ENCODE data around the gene WBP2. TPM values are rescaled to one million over a fixed set of nuclear protein-coding genes. Genes with fewer than 3 reads are reported as not detected.

Gene WBP2
- total RNA-seq, 1 donor, result 26.8 TPM

GRCh38 chr17:75849279-75849646 lies 5.9 kb downstream of the WBP2 start:
- no peak overlapping the region for H3K4me3 ChIP-seq (ENCODE audit: low read depth, low read length)
- DNase-seq (ENCODE audit: low read depth), result no peak
- no peak for TF ChIP-seq CTCF (IDR thresholded peaks at IDR 0.05; ENCODE audit: insufficient read depth, low read depth, low read length)

DNA sequence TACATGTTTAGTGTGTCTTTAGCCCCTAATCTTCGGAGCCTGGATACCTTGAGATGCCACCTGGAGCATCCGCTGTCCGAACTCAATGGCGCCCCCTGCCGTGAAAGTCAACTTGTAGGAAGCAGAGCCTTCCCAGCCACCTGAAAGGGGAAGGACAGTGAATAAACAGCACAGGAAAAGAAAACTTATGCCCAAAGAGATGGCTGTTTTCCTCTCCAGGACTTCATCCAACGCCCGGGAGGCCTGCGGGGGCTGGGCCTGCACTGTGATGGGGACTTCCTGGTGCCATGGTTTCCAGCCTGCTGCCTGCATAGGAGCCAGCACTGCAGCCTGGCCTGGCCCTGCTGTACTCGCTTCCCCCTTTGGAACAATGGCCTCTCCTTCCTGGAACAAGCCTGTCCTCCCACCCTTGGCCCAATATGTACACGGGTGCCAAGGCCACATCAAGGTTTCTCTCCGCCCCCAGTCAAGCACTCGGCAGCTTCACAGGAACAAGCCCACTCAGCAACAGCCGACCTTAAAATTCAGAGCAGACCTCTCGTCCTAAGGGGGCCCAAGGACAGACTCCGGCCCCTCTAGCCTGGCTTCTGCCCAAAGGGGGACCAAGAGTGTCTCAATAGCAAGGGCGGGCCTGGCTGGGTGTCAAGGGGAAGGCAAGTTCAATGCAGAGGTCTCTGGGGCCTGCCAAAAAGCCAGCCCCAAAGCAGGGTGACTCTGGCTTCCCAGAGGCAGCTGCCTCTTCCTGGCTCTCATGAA lies 6.4 kb downstream of the WBP2 start:
- no peak overlapping the region for H3K4me3 ChIP-seq (ENCODE audit: low read depth, low read length)
- peak; percentile 80 for TF ChIP-seq CTCF (IDR thresholded peaks at IDR 0.05; ENCODE audit: insufficient read depth, low read depth, low read length)
- peak; percentile 53 for DNase-seq (ENCODE audit: low read depth)

DNA sequence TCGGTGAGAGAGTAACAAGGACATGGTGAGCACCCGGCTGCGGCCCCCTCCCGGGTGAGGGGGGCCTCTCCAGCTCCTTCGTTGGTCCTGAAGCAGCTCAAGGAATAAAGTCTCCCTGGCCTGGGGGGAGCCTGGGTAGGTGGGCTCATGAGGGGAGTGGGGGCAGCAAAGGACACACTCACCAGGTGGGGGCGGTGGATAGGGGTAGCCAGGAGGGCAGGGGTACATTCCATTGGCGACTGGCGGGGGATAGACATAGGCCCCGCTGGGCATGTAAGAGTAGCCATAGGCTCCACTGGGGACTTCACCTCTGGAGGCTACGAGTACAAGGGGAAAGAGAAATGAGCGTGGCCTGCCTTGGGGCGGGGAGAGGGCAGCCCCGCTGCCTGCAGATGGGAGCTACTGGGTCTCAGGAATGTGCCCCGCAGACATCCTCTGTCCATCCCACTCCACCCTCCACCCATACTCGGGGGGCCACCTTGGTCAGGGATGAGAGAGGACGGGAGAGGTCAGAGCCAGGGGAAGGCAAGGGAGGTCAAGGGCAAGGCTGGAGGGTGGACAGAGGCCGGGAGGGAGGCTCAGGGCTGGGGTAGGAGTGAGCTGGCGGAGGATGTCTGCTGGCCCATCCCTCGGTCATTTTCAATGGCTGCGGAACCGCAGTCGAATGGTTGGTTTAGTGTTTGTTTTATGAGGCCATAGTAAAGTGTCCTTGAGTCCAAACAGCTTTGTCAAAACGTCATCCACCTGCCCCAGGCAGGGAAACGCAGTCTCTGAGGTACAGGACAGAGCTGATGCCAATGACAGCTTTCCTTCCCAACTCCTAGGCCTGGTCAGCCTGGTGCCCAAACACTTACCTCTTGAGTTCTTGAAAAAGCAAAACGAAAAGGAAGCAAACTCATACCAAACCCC lies 7.3 kb downstream of the WBP2 start:
- no peak for DNase-seq (ENCODE audit: low read depth)
- TF ChIP-seq CTCF (IDR thresholded peaks at IDR 0.05; ENCODE audit: insufficient read depth, low read depth, low read length), result no peak
- H3K4me3 ChIP-seq (ENCODE audit: low read depth, low read length), result no peak overlapping the region

DNA sequence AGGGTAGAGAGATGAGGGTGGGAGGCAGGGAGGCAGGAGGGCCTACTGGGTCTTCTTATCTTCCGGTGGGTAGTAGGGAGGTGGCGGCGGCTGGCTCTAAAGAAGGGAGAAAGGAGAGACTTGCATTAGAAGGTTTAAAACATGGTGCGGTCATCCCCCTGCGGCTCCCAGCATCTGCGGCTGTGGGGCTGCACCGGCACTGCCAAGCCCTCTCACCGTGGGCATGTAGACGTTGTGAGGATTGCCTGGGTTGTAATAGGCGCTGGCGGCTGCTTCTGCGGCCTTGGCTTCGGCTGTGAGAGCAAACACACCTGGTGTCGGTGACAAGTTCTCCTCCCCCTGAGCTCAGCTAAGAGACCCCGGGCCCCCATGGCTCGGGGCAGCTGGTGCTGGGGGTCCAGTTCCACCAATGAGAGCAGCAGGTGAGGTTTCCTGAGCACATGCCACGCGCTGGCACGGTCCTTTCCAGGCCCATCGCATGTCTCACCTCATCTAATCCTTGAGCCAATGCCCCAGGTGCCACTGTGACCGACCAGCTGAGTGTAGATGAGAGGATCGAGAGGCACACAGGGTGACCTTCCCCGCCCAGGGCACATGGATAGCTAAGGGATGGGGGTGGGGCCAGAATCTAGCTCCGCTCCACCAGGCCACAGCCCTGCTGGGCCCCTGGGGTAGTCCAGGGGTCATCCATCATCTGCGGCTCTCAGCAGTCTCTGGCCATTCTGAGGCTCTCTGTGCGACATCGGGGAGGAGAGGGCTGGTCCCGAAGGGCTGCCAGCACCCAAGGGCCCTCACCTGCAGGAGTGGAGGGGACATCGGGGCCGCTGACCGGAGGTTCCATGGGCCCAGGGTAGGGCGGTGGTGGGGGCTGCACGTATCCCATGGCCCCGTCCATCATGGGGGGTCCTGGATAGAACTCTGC lies 8.2 kb downstream of the WBP2 start:
- no peak for DNase-seq (ENCODE audit: low read depth)
- no peak overlapping the region for H3K4me3 ChIP-seq (ENCODE audit: low read depth, low read length)
- TF ChIP-seq CTCF (IDR thresholded peaks at IDR 0.05; ENCODE audit: insufficient read depth, low read depth, low read length), result no peak

DNA sequence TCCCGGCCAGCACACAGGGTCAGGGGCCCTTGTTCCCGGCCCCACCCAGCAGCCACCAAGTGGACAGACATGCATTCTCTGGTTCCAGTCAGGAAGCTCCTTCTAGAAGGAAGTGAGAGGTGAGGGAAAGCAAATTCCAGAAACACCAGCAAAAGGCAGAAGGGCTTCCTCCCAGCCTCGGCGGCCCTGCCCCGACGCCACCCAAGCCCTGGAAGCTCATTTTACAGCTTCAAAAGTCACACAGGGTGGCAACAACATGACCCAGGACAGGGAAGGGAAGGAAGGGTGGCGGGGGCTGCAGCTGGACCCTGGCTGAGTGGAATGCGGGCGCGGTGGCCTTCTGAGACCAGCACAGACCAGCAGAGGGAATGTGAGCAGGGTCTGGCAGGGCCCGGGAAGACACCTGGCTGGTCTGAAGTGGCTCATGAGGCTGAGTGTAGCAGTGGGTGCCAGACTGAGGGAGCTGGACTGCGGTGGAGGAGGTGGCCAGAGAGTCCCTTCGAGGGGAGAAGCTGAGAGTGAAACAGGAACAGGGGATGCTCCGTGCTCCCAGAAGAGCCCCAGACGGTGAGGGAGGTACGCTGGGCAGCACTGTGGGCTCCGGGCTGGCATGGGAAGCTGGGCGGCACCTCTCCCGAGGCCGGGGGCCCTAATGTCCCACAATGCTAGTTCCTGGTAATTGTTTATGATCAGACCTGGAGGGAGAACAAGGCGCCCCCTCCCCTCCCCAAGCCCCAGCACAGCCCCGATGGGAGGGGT lies 9.0 kb downstream of the WBP2 start:
- no peak overlapping the region for H3K4me3 ChIP-seq (ENCODE audit: low read depth, low read length)
- DNase-seq (ENCODE audit: low read depth), result no peak
- no peak for TF ChIP-seq CTCF (IDR thresholded peaks at IDR 0.05; ENCODE audit: insufficient read depth, low read depth, low read length)

All from fibroblast of villous mesenchyme (primary cell).